ENCODE measurements around the gene CHMP6. TPM values are rescaled to one million over a fixed set of nuclear protein-coding genes. Genes with fewer than 3 reads are reported as not detected.

Gene CHMP6
- total and polyA plus RNA-seq, 9 of the 15 experiments (the other 6 are each of a cell fraction or from before 2014, with no cell fraction given) = 0.25 to 30.4 (median 13.4) TPM

GRCh38 chr17:81046132-81046769, 54.6 kb downstream of the CHMP6 start (continued):
- TF ChIP-seq ZFP36 (IDR thresholded peaks at IDR 0.05; ENCODE audit: low read depth, low read length, partially characterized antibody) (peak; percentile 97), YY1 (IDR thresholded peaks at IDR 0.05; ENCODE audit: borderline replicate concordance in 1 of 3, control insufficient read depth in 1 of 3, extremely low read depth in 1 of 3, insufficient read depth in 3 of 3, insufficient read length in 1 of 3, insufficient replicate concordance in 2 of 3, low read depth in 1 of 3, low read length in 2 of 3) (no peak)

- no peak for TF ChIP-seq KAT7 (CRISPR knock-in tag; IDR thresholded peaks at IDR 0.05; ENCODE audit: borderline replicate concordance)
- no peak for TF ChIP-seq SREBF1 (IDR thresholded peaks at IDR 0.05; ENCODE audit: borderline replicate concordance, low read depth, low read length)
- no peak for TF ChIP-seq FUS (optimal IDR thresholded peaks at IDR 0.05; ENCODE audit: low read depth, low read length)
- TF ChIP-seq MYC (IDR thresholded peaks at IDR 0.05; ENCODE audit: low read depth, low read length) = no peak
- TF ChIP-seq MYC (CRISPR knock-in tag; IDR thresholded peaks at IDR 0.05; ENCODE audit: borderline replicate concordance, low read depth) = no peak
- no peak for TF ChIP-seq GABPB2 (CRISPR knock-in tag; conservative IDR thresholded peaks at IDR 0.05)
- TF ChIP-seq ZNF121 (CRISPR knock-in tag; conservative IDR thresholded peaks at IDR 0.05) = no peak
- no peak for TF ChIP-seq TCFL5 (CRISPR knock-in tag; conservative IDR thresholded peaks at IDR 0.05)
- no TSS peak for BruUV-seq (replicated peaks)
- Histone ChIP-seq H3K4me2 (ENCODE audit: insufficient read depth, low read length) (no peak overlapping the region), H3K4me3 (no peak overlapping the region), H3K36me3 (ENCODE audit: control insufficient read depth, insufficient read depth, low read length) (peaks cover 10% of the 10 kb centered on the region; the same call in 1 of the 3 replicates), H3K27me3 (ENCODE audit: control insufficient read depth in 2 of 2, insufficient read depth in 2 of 2, low read length in 2 of 2) (no peaks in the 10 kb centered on the region), H3K4me1 (replicated peaks in 1 of 2; ENCODE audit: control insufficient read depth in 2 of 2, insufficient read depth in 2 of 2, low read length in 2 of 2) (peaks cover 16 to 81% of the 10 kb centered on the region in 2 experiments; a peak in 4 of 5 replicates), H3K27ac (ENCODE audit: extremely low read depth, low read depth, low read length) (no peak overlapping the region), H3K9me3 (replicated peaks; ENCODE audit: control insufficient read depth, insufficient read depth, low read depth, low read length) (no peaks in the 10 kb centered on the region), H4K20me1 (replicated peaks; ENCODE audit: control insufficient read depth, insufficient read depth, low read length) (peaks cover 32% of the 10 kb centered on the region), H2AFZ (ENCODE audit: low read depth, low read length) (no peak overlapping the region), H3K79me2 (ENCODE audit: control insufficient read depth, insufficient read depth, low read length) (peaks cover 73% of the 10 kb centered on the region), H3K9me1 (ENCODE audit: control insufficient read depth, insufficient read depth, low read length) (peaks cover 13% of the 10 kb centered on the region), H3K9ac (ENCODE audit: insufficient read depth in 1 of 2, low read depth in 2 of 2, low read length in 2 of 2) (no peak overlapping the region)
- WGBS (ENCODE audit: insufficient coverage, low coverage, missing lambda C conversion rate) = 85% methylated on average over 14 of the region's 18 CpGs
- ChIA-PET POLR2A (interaction anchor here (0.7 to 1.2 kb wide), 3 partner anchors 10 to 176 kb away, joined by 4 to 7 read pairs (median 5); partner anchors contain the start of gene CEP131), CTCF (ENCODE audit: low intra/inter-chr PET ratio) (interaction anchor here (0.5 kb wide), 1 partner anchor 58 kb away, joined by 4 read pairs; no protein-coding TSS in a partner anchor)
- FAIRE-seq (no peak), DNase-seq (ENCODE audit: extremely low read depth in 1 of 4, low spot score in 3 of 4) (no peak), ATAC-seq (no peak)
- in situ Hi-C loops (cut with MboI) (no loop called here), intact Hi-C loops (cut with micrococcal nuclease) (no loop called here)
Observed at GRCh38 chr17:81046770-81047359, 55.2 kb downstream of the CHMP6 start.
